GM18909 (cell line): ENCODE results near the gene CRHR2.

Experiments used
- ATAC-seq: cut with Tn5 transposase; IDR thresholded peaks from one replicate; pipeline ENCODE4 v1.9.1; 2021; ENCODE audit warnings: mild to moderate bottlenecking; ENCODE audit not compliant: unreplicated experiment, poor library complexity

The CRHR2 gene

DNA sequence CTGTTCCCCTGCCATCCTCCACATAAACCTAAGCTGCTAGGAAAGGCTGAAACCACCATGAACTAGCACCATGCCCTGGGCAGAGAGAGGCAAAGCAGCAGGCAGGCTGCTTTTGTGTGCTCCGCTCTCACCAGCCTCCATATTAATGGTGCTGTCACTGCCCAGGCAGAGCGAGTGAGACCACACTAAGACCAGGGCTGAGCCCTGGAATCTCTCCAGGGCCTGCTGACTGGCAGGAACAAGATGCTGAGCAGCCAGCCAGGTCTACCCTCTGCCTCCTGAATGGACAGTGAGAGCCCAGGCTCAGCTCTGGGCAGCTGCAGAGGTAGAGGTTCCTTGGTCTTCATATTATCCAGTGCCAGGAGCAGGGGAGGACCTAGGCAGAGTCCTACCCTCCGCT lies 1.6 kb upstream of the CRHR2 start:
- no peak for ATAC-seq

DNA sequence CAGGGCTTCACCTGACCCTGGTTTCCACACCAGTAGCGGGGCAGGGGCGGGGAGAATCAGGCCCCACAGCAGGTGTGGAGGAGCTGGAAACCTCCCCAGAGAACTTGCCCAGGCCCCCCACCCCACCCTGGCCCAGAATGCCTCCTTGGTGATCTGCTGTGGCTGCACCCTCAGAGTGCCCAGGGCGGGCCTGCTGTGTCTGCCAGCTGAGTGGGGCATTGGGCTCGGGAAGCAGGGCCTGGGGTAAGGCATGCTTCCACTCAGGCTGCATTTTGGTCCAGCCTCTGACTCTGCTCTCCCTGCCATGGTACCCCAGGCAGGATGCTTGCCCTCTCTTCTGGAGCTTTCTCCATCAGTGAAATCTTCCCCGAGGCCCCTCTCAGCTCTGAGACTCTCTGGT lies 1.1 kb upstream of the CRHR2 start:
- no peak for ATAC-seq

DNA sequence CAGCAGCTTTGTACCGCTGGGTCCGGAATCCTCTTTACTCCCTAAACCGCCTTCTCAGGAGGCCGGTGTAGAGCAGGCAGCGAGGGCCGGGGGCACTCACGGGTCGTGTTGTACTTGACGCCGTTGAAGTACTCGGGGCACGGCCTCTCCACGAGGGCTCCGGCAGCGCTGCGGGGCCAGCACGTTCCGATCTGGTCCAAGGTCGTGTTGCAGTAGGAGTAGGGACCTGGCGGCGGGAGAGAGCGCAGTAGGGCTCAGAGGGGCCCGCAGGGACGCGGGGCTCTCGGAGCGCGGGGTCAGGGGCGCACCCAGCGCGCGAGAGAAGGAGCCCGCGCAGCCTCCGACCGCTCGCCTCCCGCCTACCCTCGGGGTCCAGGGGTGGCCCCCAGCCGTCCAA lies 443 bp downstream of the CRHR2 start:
- no peak for ATAC-seq

DNA sequence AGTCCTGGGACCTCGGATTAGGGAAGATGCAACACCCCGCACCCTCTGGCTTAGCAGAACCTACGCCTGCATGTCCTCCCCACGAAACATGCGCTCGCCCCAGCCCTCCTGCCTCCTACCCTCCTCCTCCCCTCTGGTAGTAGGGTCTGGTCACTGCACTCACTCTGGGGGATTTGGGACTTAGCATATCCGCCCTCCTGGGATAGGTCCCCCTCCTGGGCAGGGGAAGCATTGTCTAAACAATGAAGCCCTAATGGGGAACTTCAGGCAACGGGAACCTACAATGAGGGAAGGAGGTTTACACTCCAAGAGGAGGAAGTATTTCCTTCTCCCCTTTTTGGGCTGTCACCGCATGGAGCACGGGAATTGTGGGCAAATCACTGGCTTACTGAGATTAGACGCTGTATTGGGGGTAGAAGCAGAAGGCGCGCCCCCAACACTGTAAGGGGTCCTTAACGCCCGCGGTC lies 892 bp downstream of the CRHR2 start:
- ATAC-seq = no peak

DNA sequence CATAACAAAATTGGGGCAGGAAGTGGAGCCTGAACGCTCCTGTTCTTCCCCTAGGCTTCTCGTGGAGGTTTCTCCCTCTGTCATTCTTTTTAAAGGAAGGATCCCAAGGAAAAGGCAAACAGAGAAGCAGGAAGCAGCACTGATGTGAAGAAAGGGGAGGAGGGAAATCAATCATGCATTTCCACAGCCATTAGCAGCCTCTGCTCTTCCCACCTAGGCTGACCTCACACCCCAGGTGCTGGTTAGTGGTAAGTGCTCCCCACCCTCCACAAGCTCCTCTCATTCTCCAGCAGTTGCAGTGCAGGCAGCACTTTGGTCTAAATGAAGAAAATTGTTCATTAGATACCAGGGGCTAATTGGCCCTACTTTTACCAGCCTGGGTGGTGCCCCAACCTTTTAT lies 2.6 kb downstream of the CRHR2 start:
- no peak for ATAC-seq

DNA sequence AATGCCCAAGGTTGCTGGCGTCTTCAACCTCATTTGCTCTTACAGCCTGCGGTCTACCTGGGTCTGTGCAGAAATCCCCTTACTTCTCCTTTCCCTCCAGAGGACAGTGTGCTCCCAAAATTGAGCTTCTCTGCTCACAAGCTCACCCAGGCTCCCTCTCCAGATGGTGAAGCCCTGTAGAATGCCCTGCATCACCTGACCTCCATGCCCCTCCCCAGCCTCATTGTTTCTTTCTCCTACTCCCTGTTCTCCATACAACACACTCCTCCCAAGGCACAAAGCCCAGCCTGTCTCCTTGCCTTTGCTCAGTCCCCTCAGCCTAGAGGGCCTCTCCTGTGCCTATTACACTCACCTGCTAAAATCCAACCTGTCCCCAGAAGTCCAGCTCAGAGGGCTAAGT lies 3.5 kb downstream of the CRHR2 start:
- ATAC-seq = no peak

DNA sequence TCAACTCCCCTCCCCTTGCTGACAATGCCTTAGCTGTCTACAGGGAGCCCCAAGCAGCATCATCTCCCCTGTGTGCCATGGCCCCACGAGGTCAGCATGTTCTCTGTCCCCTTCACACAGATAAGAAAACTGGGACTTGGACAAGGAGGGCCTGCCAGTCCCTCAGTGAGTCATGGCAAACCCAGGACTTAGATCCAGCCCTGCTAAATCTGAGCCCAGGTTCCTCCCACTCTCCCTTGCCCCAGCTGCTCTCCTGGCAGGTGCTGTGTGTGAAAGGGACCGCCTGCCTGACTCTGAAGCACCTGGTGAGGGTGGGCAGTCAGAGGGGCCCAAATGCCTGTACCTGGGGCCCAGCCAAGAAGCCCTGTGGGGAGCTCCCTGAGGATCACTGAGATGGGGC lies 7.4 kb downstream of the CRHR2 start:
- no peak for ATAC-seq

DNA sequence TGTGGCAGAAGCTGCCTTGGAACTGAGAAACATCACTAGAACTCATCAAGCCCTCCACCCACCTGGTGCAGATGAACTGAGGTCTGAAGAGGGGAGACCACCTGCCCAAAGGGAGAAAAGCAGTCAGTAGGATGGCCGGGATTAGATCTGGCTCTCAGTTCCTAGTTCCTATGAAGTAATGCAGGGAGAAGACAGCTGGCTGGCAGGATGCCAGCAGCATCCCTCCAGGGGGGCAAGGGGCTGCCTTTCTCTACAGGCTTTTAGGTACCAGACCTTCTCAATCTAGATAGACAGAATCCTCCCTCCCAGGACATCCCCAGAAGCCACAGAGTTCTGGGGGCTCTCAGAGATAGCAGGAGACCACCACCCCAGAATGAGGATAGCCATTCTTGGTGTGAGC lies 7.8 kb downstream of the CRHR2 start:
- no peak for ATAC-seq

DNA sequence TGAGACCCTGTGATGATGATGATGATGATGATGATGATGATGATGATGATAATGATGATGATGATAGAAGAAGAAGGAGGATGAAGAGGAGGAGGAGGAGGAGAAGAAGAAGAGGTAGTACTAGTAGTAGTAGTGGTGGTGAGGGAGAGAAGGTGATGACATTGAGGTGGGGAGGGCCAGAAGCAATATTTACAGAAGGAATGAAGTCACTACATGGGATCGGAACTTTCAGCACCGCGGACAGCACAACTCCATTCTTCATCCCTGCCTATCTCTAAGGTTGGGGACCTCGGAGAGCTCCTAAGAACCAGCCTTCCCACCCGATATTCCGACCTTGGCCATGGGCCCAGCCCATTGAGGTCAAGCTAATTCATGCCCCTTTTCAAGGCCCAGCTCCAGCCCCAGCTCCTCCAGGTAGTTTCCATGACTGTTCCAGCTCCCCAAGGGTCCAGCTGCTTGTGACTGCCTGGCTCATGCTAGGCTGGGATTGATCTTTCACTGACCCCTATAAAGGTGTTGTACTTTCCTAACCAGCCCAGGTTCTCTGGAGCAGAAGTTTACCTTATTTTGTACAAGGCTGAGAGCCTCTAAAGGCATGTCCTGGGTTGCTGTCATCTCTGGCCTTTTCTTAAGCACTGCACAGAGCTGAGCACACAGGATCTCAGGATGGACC lies 10.3 kb downstream of the CRHR2 start:
- ATAC-seq = no peak

DNA sequence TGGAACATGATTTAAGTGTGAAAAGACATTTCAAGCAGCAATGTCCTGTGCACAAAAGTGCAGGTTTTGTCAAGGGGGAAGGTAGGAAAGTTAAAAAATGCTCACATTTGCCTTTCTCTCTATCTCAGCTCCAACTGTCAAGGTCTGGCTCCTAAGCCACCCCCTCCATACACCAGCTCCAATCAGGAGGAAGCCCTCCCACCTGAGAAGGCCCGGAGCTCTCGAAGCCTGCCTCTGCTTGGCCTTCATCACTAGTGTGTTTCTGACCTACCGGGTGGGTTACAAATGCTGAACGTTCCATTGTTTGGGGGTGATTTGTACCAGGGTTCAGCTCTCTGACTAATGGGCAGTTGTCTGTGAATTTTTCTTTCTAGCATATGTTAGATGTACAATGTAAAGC lies 14.2 kb downstream of the CRHR2 start:
- no peak for ATAC-seq

DNA sequence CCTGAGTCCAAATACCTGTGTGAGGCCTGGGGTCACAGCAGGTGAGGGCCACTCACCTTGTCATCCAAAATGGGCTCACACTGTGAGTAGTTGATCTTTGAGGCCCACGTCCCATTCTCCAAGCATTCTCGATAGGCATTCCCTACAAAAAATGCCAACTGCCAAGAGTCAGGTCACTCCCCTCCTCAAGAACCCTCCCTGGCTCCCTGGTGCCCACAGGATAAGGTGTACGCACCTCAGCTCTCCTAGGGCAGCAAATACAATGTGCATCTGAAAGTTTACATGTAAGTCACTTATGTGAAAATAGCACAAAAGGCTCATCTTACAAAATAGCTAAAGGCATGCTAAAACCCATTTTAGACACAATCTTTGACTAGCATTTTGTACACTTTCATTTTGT lies 15.1 kb downstream of the CRHR2 start:
- no peak for ATAC-seq

DNA sequence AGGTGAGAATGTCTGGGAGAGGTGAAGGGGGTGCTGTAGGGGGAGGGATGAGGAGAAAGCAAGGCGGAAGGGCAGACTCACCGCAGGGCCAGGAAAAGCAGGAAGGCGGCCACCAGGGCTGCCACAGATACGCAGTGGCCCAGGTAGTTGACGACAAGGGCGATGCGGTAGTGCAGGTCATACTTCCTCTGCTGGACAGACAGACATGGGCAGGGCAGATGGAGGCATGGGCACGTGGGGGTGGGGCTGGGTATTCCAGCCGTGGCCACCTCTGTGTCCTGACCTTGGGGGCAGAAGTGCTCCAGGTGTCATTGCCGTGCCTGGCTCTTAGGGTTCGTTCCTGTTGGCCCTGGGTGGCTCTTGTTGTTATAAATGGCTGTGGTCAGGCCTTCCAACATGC lies 16.8 kb downstream of the CRHR2 start:
- ATAC-seq = no peak

DNA sequence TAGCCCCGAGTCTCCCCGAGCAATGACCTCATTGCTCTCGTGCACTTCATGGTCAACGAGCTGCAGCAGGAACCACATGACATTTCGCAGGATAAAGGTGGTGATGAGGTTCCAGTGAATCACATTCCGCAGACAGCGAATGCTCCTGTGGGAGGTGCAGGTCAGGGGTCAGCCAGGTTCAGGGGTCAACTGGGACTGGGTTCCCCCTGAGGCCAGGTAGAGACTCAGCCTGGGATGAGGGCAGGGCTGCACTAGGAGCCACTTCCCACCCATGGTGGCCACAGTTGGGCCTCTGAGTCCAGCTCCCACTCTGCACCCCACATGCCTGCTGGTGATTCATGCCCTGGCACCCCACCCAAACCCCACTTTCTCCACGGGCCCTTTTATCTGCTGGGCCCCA lies 17.2 kb downstream of the CRHR2 start:
- no peak for ATAC-seq

DNA sequence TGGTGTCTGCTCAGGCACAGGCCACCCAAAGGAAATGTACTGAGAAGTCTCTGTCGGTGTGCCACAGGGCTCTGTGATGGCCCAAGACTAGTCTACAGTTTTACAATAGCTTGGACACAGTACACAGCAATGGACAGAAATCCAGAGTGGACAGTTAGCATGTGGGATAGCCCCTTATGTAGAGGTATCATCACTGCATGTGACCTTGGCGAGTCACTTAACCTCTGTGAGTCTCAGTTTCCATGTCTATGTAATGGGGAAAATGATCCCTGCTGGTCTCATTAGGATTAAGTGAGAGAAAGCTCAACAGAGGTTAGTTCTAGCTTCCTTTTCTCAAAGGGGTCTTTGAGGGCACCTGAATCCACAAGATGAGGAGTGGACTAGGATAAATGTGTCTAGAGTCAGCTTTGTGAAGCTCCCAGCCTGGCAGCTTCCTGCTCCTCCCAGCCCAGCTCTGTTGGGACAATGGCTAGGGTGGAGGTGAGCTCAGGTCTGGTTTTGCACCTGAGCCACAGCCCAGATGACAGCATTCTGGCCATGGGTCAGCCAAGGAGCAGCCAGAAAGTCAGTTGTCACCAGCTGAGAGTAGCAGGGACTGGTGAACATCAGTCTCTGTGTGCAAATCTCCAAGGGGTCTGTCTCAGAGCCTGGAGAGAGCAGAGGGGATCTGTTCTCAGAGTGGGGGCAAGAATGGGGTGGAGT lies 17.9 kb downstream of the CRHR2 start:
- no peak for ATAC-seq

DNA sequence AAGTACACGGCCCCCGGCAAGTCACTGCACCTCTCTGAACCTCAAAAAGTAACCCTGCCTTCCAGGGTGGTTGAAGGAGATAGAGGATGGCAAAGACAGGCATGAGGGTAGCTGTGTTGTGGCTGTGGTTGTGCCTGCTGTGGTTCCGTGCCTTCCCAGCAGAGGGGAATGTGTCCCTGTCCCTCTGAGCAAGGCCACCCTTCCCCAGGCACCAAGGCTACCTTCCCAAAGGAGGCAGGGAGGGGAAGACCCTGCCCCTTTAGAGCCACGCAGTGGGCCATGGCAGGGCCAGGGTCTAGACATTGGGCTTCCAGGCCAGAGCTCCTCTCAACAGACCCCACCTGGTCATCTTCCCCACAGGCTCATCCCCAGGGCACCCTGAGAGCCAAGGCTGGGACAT lies 18.8 kb downstream of the CRHR2 start:
- no peak for ATAC-seq

DNA sequence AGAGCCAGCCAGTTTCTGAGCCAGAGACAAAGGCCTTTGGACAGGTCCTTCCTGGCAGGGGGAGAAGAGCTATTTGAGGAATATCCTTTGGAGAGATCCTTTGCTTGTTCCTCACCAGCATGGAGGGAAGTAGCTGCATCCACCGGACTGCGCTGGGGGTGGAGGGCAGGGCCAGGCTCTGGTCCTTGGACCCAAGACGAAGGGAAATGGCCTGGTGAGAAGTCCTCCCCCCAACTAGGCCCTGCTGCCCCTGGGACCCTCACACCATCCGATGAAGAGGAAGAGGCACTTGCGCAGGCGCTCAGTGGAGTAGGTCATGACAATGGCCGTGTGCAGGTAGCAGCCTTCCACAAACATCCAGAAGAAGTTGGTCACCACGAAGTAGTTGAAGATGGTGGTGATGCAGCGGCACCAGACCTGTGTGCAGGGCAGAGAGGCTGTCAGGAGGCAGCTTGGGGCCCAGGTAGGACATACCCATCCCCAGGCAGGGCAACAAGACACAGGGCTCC lies 19.8 kb downstream of the CRHR2 start:
- no peak for ATAC-seq

DNA sequence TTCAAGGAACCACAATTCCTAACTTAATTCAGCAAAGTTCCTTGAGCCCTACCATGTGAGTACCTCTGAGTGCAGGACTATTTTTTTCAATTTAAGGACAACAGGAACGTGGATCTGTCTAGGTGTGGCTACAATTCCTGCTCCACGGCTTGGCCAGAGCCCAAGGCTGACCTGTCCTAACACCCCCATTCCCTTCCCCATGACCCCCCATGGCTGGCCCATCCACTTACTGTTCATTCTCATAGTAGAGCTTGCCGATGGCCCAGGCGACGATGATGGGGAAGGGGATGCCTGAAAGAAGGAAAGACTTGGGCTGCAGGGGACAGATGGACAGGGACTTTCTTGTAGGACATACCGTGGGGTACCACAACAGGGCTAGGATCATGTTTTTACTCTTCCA lies 20.3 kb downstream of the CRHR2 start:
- ATAC-seq = no peak

DNA sequence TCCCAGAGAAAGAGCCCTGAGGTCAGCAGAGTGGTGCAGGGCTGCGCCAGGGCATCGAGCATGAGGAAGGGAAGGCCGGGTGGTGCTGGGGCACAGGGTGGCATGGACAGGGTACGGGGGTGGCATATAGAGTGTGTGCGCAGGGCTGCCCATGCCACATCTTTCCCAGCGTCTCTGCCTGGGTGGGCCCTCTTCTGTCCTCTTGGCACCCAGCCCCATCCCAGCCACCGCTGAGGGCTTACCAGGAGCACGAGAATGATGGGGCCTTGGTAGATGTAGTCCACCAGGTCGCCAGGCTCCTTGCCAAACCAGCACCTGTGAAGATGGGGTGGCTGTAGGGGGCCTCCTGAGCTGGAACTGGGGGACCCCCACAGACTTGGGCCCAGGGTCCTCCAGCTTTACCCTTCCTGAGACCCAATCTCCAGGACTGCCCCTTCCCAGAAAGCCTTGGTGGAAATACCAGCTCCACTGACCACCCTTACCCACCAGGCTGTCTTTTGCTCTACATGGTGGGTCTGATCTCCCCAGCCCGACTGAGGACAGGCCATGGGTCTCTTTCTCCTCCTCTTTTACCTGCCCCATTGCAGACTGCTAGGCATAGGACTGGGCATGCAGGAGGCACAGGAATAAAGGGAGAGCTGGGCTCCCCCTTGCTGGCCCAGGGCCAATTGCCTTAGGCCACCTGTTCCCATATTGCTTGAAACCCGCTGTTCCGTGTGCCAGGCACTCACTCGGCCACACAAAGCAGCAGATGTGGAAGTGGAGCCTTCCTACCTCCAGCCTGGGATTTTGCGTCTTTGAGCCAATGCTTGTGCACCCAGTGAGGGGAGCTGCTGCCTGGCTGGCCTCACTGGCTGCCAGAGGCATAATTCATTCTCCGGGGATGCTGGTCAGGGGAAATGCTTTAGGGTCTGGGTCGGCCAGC lies 21.7 kb downstream of the CRHR2 start:
- no peak for ATAC-seq

DNA sequence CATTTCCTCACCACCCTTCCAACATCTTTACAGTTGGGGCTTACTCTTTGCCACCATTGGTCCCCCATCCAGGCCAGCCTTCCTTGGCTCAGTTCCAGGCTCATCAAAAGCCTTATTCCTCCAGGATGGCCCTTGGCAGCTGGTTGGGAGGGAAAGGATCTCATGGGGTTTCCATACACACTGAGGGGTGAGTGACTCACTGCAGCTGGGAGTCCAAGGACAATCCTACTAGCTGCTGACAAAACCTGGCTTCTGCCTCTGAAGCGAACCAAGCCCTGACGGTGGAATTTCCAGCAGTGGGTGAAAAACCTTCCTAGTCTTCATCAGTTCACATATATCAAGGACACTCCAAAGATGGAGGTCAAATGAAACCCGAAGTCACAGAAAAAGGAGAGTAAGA lies 22.9 kb downstream of the CRHR2 start:
- no peak for ATAC-seq

DNA sequence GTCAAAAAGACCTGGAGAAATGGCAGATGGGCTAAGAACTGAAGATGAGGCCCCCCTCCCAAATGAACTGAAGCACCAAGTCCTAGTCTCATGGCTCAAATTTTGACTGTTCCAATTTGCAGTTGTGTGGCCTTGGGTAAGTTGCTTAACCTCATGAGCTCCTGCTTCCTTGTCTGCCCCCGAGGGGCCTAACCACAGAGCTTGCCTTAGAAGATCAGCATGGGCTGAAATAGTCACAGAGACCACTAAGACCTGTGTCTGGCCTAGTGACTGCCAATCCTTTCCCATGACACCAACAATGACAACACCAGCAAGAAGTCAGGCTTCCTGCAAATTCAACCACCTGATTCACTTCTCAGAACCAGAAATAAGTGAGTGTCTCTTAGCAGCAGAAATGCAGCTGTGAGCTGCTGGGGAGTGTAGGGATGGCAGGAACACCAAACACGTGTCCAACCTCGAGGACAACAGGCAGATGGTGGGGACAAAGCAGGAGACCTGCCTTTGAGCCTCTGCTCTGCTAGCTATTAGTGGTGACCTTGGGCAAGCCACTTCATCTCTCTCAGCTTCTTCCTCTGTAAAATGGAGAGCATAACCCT lies 23.7 kb downstream of the CRHR2 start:
- ATAC-seq = no peak

DNA sequence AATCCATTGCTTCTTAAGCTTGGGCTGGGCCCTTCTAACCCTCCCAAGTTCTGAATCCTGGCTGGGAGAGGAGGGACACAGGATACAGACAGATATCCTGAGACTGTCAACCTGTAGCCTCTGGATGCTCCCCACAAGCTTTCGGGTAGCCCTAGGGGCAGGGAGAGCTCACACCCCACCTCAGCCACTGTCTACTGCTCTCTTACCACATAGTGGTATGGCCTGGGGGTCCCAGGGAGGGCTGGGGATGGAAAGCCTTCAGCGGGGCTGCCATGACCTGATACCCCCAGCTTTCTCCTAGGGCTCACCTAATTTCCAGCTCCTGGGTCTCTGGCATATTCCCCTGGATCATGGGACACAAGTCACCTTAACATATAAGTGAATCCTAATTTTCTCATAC lies 25.1 kb downstream of the CRHR2 start:
- no peak for ATAC-seq
